Activated T-cell treated with anti-CD3 and anti-CD28 coated beads for 48 hours (primary cell): ENCODE results near the gene APEH.
"Not testable (repeated sequence)": the region's sequence is repeated elsewhere in the genome, so short reads cannot be mapped to it uniquely, and the experiment has no call there.

Experiments used
- DNase-seq: peaks from one replicate; pipeline ENCODE4 v3.0.0-alpha.2; 2020; ENCODE audit warnings: low read depth

The APEH gene

DNA sequence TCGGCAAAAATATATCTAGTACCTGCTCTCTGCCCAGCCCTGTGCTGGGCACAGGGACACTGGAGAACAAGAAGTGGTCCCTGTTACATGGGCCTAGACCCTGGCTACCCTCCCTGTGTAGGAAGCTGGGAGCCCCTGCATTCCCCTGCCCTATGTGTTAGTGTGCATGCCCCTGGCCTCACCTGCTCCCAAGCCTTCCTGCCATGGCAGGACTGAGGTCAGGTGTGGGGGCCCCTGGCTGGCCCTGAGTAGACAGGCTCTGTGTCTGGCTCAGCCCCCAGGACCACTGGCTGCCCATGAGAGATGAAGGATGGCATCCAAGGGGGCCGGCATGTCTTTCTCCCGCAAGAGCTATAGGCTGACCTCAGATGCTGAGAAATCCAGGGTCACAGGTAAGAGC is 16.7 kb downstream of the APEH start:
- DNase-seq = not testable (repeated sequence)

- DNase-seq = not testable (repeated sequence)
Observed at GRCh38 chr3:49691481-49691880, 17.3 kb downstream of the APEH start.

DNA sequence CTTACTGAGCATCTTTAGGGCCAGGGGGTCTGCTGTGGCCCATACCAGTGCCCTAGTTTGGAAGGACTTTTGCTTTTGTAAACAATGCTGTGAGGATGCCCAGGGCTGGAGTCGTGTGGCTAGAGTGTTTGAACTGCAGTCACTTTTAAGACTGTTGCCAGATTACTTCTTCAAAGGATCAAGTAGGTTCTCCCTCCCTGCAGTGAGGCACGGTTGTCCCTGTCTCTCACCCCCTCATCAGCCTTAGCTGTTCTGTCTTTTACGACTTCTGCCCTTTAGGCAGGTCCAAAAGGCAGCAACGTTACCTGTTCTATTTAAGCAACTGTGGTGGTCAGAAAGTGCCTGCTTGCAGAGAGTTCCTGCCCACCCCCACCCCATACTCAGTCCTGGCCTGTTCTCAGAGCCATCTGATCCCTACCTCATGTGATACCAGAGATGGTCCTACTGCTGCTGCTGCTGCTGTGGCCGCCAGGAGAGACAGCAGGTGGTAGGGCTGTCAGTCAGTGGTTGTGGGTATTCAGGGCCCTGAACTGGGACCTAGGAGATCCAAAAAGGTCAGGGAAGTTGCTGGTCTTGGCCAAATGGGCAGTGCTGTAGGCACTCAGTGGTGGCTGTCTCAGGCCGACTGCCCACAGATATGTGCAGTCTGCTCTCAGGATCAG is 20.4 kb downstream of the APEH start:
- not testable (repeated sequence) for DNase-seq

DNA sequence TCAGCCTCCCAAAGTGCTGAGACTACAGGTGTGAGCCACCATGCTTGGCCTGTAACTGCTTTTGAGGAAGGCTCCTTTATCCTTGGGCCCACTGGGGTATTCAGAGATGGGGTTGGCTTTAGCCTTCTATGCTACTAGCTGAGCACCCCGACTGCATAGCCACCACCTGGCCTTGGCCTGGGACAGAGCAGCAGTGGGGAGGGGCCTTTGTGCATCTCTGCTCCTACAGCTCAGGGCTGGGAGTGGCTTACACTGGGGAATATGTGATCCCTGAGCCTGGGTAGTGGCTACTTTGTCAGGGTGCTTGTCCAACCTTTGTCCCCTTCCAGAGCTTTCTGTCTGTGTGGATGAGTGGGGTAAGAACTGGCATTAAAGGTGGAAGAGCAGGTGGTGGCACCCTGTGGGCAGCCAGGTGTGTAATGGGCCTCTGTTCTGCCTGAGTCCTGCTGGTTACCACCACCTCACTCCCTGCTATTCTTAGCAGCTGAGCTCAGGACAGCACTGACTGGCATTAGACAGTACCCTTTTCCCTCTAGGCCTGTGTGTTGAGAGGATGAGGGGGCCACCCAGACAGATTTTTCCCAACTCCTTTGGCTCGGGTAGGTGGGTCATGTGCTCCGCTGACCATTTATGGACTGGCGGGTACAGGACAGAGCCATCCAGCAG is 21.3 kb downstream of the APEH start:
- not testable (repeated sequence) for DNase-seq

GRCh38 chr3:49699281-49699979 is 25.3 kb downstream of the APEH start:
- no peak for DNase-seq

GRCh38 chr3:49700014-49700413 is 25.9 kb downstream of the APEH start:
- no peak for DNase-seq

DNA sequence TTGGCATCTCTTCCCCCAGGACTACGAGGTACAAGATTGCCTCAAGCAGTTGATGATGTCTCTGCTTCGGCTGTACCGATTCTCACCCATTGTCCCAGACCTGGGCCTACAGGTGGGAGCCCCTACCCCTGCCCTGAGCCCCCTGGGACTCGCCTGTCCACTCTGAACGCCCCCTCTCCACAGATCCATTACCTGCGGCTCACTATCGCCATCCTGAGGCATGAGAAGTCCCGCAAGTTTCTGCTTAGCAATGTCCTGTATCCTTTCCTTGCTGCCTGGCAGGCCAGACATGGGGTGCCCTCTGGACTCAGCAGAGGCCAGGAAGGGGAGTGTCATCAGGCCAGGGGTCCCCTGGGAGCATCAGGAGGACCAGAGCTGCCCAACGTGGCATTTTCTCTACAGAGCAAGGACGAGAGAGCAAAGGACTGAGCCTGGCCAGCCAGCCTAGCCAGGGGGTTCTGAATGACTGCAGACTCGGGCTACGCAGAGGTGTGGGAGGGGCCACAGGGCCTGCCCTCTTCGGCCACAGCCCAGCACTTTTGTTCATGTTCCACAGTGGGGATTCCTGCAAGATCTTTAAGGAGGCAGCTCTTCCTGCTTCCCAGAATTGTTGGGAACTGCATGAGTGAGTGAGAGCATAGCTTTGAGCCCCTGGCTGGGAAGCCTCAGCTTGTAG is 26.4 kb downstream of the APEH start:
- no peak for DNase-seq

GRCh38 chr3:49701388-49702077 is 27.4 kb downstream of the APEH start:
- no peak for DNase-seq

DNA sequence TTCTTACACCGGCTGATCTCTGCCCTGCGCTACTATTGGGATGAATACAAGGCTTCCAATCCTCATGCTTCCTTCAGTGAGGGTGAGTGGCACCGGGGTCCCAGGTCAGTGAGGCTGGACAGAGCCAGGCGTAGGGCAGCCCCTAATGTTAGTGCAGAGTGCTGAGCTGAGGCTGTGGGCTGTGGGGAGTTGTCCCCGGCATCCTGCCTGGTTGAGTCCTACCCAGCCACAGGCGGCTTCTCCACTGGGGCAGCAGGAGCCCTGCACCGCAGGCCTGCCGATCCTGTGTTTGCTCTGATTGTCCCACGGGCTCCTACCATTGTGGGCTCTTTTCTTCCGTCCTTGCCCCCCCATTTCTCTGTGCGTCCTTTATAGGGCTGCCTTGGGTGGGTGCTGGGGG is 28.5 kb downstream of the APEH start:
- DNase-seq = no peak

DNA sequence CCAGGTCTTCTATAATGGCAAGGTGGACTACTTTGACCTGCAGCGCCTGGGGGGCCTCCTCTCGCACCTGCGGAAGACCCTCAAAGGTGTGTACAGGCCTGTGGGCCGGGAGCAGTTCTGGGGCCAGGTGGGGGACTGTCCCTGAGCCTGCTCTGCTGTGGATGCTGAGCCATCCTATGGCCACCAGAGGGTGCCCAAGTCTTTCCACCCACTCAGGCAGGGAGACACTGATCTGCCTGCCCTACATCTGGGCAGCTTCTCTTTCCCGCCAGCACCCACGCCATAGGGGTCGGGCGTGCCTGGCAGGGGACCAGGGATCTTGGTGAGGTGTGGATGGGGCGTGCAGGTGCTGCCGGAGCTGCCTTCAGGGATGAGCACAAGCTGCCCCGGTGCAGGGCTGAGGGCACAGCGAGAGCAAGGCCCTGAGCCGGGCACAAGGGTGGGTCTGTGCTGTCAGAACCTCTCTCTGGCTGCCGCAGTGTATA is 29.3 kb downstream of the APEH start:
- DNase-seq = peak; percentile 58

DNA sequence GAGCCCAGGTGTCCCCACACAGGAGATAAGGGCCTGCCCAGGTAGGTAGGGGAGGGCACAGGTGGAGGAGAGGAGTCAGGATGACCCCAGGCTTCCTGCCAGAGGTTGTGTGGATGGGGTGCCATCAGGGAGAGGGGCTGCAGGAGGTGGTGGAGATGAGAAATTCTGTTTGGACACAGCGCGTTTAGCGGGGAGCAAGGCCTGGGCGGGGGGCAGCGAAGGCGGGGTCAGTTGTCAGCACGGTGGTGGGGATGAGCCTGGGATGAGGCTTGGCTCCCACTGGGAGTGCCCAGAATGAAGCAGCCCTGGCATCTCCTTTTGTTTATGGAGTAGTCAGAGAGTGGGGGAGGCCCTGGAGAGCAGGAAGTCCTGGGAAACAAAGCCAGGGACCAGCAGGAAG is 29.8 kb downstream of the APEH start:
- no peak for DNase-seq

DNA sequence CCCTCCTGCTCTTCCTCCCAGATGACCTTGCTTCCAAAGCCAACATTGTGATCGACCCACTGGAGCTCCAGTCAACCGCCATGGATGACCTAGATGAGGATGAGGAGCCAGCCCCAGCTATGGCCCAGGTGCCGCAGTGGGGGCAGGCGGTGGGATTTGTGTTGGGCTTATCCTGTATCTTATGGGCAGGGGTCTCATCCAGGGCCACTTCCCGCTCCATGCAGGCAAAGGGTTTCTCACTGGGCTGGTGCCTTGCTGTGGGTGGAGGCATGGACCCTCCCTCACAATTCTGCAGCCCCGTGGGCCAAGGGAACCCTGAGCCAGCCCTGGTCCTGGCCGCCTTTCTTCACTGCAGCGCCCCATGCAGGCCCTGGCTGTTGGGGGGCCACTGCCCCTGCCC is 30.5 kb downstream of the APEH start:
- DNase-seq = no peak

- DNase-seq = no peak
Observed at GRCh38 chr3:49705390-49705960, 31.3 kb downstream of the APEH start.

DNA sequence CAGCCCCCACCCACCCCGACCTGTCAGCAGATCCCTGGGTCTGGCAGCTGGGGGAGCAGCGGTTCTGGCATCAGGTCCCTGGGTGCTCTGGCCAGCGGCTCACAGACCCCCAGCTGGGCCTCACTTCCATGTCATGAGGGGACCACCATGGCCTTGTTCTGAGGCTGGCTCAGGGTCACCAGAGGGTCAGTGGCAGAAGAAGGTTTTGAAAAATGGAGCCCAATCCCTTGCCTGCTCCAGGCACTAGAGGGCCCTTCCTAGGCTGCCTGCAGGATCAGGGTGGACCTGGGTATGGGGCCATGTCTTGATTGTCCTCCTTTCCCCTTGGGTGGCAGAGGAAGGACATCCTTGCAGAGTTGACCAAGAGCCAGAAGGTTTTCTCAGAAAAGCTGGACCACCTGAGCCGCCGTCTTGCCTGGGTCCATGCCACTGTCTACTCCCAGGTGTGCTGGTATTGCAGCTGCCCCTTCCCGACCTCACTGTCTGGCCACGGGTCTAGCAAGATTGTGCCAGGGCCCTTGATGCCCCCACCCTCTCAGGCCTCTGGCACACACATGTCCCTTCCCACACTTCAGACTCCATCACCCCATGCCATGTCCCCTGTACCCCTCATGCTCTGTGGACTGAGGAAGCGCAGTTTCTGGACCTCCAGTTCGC is 32.4 kb downstream of the APEH start:
- DNase-seq = no peak

DNA sequence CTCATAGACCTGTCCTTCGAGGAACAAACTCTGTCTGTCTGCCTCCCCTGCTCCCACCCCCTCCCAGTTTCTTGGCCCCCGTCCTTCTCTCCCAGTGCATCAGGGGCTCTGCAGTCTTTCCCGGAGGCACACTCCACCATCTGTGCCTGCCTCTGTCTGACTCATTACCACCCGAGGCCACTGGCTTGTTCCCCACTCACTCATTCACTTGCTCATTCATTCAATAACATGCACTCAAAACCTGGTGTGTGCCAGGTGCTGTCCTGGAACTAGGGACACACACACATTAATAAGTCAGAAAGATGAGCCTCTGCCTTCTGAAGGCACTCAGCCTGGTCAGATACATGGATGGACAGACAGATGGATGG is 32.9 kb downstream of the APEH start:
- DNase-seq = no peak

GRCh38 chr3:49709852-49710251 is 35.7 kb downstream of the APEH start:
- DNase-seq = no peak

- DNase-seq = no peak
Observed at GRCh38 chr3:49711489-49711888, 37.3 kb downstream of the APEH start.

- DNase-seq = no peak
Observed at GRCh38 chr3:49712166-49712565, 38.0 kb downstream of the APEH start.

DNA sequence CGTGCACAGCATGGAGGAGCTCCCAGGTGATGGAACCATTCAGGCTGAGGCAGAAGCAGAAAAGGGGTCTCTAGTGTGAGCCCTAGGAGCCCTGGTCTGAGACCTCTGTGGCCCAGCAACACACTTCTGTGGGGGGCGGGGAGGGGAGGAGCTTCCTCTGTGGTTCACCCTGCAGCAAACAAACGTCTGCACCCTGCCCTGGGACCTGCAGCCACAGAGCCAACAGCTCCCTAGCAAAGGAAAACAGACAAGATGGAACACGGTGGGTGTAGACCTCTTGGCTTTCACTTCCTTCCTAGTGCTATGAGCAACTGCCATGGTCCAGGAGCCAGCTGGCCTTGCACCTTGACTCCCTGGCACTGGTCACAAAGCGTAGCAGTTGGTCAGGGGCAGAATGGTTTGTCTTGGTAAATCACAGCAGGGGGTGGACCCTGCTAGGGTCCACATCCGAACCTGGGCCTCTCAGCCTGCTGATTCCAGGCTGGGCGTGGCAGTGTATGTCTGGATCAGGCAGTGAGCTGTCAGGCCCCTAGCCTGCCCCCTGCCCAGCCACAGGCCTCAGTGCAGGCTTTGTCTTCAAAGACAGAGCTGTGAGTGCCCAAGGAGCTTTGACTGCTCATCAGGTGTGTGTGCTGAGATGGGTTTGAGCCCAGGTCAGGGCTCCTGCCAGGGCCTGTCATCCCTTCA is 38.6 kb downstream of the APEH start:
- DNase-seq = no peak

DNA sequence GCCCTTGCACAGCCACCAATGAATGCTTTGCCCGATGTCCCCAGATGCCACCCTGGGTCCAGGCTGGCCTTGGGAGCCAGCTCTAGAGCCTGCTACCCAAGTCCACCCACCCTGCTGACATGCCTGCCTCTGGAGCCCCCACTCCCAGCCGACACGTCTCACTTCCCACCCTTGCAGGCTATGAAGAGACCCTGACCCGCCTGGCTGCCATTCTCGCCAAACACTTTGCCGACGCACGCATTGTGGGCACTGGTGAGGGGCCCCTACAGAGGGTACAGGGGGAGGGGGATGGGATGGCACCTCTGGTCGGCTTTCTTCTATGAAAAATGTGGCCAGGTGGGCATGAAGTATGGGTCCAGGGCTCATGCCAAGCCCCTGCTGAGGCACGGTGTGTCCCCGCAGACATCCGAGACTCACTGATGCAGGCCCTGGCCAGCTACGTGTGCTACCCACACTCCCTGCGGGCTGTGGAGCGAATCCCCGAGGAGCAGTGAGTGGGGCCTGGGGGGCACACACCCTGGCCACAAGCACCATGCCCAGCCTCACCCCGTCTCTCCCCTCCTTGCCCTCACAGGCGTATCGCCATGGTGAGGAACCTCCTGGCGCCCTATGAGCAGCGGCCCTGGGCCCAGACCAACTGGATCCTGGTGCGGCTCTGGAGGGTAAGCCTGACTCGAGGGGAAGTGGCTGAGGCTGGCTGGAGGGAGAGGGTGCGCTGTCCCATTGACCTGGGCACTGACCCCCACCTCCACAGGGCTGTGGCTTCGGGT is 39.4 kb downstream of the APEH start:
- no peak for DNase-seq
